Measurements from ENCODE around the gene RAB3C.

RAB3C gene

GRCh38 chr5:58628626-58629025 is 45.8 kb downstream of the RAB3C start:
- no peak overlapping the region for H3K9ac ChIP-seq
- no peak overlapping the region for H3K27ac ChIP-seq
- no peaks in the 10 kb centered on the region for H3K27me3 ChIP-seq
- no peaks in the 10 kb centered on the region for H3K9me3 ChIP-seq (replicated peaks in 1 of 11)
- H3K4me3 ChIP-seq = no peak overlapping the region
- TF ChIP-seq Cebpa-rat (IDR thresholded peaks at IDR 0.05) = no peak
- H3K4me2 ChIP-seq = no peak overlapping the region
- no peaks in the 10 kb centered on the region for H4K20me1 ChIP-seq
- H3K36me3 ChIP-seq = no peaks in the 10 kb centered on the region
- no peaks in the 10 kb centered on the region for H3K4me1 ChIP-seq

DNA sequence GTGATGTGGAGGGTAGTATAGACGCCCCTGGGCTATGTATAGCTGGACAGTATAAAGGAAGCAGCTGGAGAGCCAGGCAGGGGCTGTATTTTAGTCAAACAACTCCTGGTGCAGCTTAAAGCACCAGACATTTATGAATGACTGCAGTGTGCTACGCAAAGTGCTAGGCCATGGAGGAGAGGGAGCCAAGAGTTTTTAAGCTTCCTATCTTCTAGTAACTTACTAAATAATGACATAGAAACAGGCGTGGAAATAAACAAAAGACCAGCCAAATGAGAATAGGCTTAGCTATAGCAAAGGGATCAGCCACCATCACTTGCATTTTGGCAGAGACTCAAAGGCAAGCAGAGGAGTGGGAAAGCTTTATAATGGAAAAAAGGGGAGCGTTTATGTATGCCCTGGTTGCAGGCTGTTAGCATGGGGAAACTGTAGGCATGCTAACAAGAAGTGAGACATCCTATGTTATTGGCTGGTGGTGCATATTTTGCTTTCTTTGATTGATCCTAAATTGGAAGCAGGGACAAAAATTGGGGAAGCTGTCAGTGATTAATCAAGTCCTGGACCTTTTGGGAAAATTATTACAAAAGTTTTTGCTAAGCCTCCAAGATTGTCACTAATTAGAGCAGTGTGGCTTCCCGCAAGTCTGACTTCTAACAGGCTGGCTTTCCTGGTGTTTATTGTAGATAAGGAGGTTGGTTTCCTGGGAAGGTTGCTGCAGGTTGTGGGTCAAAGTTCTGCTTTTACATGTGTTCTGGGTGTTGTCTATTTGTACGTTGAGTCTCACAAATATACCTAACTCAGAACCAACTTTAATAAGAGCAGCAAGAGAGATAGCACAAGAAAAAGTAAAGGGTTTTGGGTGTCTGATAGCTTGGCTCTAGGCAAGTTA is 46.6 kb downstream of the RAB3C start:
- Histone ChIP-seq H4K20me1 (no peaks in the 10 kb centered on the region), H3K9me3 (replicated peaks in 1 of 11) (no peaks in the 10 kb centered on the region), H3K4me2 (no peak overlapping the region), H3K9ac (no peak overlapping the region), H3K4me3 (no peak overlapping the region), H3K36me3 (no peaks in the 10 kb centered on the region), H3K4me1 (no peaks in the 10 kb centered on the region), H3K27me3 (no peaks in the 10 kb centered on the region), H3K27ac (no peak overlapping the region)
- no peak for TF ChIP-seq Cebpa-rat (IDR thresholded peaks at IDR 0.05)

- Histone ChIP-seq H3K4me3 (no peak overlapping the region), H3K27me3 (no peaks in the 10 kb centered on the region), H3K4me2 (no peak overlapping the region), H3K36me3 (no peaks in the 10 kb centered on the region), H3K4me1 (peaks cover 0 to 6% (median 2%) of the 10 kb centered on the region in 10 experiments; a peak in 4 of 20 replicates), H3K27ac (no peak overlapping the region), H3K9me3 (replicated peaks in 1 of 11) (no peaks in the 10 kb centered on the region), H4K20me1 (no peaks in the 10 kb centered on the region), H3K9ac (no peak overlapping the region)
- TF ChIP-seq Cebpa-rat (IDR thresholded peaks at IDR 0.05) = no peak
Observed at GRCh38 chr5:58631895-58632294, 49.0 kb downstream of the RAB3C start.

- Histone ChIP-seq H3K9ac (no peak overlapping the region), H3K27ac (no peak overlapping the region), H3K4me3 (no peak overlapping the region), H3K4me2 (peak overlapping the region in 4 of 11 experiments; percentile 7 to 25 (median 14); a peak in 2 of 22 replicates), H3K27me3 (no peaks in the 10 kb centered on the region), H3K36me3 (no peaks in the 10 kb centered on the region), H3K9me3 (replicated peaks in 1 of 11) (no peaks in the 10 kb centered on the region), H3K4me1 (peaks cover 0 to 6% (median 2%) of the 10 kb centered on the region in 10 experiments; a peak in 4 of 20 replicates), H4K20me1 (no peaks in the 10 kb centered on the region)
- TF ChIP-seq Cebpa-rat (IDR thresholded peaks at IDR 0.05) = no peak
Observed at GRCh38 chr5:58635416-58635815, 52.5 kb downstream of the RAB3C start.

DNA sequence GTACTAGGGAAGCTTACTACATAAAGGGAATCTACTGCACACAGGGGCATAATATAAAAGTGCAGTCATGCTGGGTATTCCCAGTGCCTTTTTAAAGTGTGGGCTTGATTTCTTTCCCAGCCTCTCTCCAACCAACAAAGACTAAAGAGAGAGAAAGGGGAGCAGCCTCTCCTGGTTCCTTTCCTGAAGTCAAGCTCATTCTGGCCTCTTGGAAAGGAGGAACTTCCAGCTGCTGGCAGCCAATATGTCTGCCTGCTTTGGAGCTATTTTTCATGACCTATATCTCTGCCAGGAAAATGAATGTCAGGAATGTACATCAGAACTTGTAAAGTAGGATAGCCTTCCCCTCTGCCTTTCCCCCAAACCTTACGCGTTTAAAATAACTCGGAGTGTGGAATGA is 57.1 kb downstream of the RAB3C start:
- H3K9me3 ChIP-seq (replicated peaks in 1 of 11) = no peaks in the 10 kb centered on the region
- H3K27me3 ChIP-seq = no peaks in the 10 kb centered on the region
- no peaks in the 10 kb centered on the region for H4K20me1 ChIP-seq
- H3K36me3 ChIP-seq = no peaks in the 10 kb centered on the region
- H3K9ac ChIP-seq = no peak overlapping the region
- no peak overlapping the region for H3K4me2 ChIP-seq
- no peak overlapping the region for H3K27ac ChIP-seq
- peaks cover 0 to 6% (median 2%) of the 10 kb centered on the region in 10 experiments; a peak in 4 of 20 replicates for H3K4me1 ChIP-seq
- no peak overlapping the region for H3K4me3 ChIP-seq
- TF ChIP-seq Cebpa-rat (IDR thresholded peaks at IDR 0.05) = no peak

GRCh38 chr5:58641533-58641932 is 58.7 kb downstream of the RAB3C start:
- Histone ChIP-seq H3K4me3 (no peak overlapping the region), H3K27me3 (no peaks in the 10 kb centered on the region), H3K9me3 (replicated peaks in 1 of 11) (no peaks in the 10 kb centered on the region), H3K27ac (no peak overlapping the region), H3K4me1 (no peaks in the 10 kb centered on the region), H3K4me2 (no peak overlapping the region), H3K36me3 (no peaks in the 10 kb centered on the region), H4K20me1 (no peaks in the 10 kb centered on the region), H3K9ac (no peak overlapping the region)
- no peak for TF ChIP-seq Cebpa-rat (IDR thresholded peaks at IDR 0.05)

DNA sequence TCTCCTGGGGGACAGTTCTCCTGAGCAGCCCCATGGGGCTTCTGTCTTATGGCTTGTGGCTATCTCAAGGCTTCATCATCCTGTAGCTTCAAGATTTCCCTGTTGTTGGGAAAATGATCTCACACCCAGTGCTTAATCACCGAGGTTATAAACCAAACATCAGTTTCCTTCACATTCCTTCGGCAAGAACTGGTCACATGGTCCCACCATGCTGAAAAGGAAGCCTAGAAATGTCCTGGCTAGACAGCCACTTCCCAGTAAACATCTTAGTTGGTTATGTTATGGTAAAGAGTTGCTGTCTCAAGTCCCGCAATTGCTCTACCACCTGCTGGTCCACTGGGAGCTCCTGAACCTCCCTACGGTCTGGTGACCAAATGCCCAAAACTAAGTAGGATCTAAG is 66.0 kb downstream of the RAB3C start:
- no peak overlapping the region for H3K4me2 ChIP-seq
- H4K20me1 ChIP-seq = no peaks in the 10 kb centered on the region
- H3K27ac ChIP-seq = no peak overlapping the region
- H3K4me3 ChIP-seq = no peak overlapping the region
- H3K4me1 ChIP-seq = peaks cover 0 to 7% (median 0%) of the 10 kb centered on the region in 10 experiments; a peak in 2 of 20 replicates
- no peaks in the 10 kb centered on the region for H3K9me3 ChIP-seq (replicated peaks in 1 of 11)
- H3K36me3 ChIP-seq = no peaks in the 10 kb centered on the region
- no peak for TF ChIP-seq Cebpa-rat (IDR thresholded peaks at IDR 0.05)
- no peak overlapping the region for H3K9ac ChIP-seq
- no peaks in the 10 kb centered on the region for H3K27me3 ChIP-seq

GRCh38 chr5:58649716-58650115 is 66.8 kb downstream of the RAB3C start:
- no peak overlapping the region for H3K27ac ChIP-seq
- H3K4me3 ChIP-seq = no peak overlapping the region
- TF ChIP-seq Cebpa-rat (IDR thresholded peaks at IDR 0.05) = no peak

DNA sequence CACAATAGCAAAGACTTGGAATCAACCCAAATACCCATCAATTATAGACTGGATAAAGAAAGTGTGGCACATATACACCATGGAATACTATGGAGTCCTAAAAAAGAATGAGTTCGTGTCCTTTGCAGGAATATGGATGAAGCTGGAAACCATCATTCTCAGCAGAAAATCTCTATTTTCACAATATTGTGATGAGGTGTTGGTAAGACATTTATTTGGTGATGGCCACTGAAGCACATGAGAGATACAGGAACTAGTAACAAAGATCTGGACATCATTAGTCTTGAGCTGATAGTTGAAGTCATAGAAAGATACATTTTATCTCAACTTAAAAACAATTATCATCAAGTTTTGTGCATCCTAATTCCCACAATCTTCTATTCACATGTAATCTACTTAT is 70.6 kb downstream of the RAB3C start:
- Histone ChIP-seq H3K36me3 (no peaks in the 10 kb centered on the region), H3K27me3 (no peaks in the 10 kb centered on the region), H4K20me1 (no peaks in the 10 kb centered on the region), H3K9me3 (replicated peaks in 1 of 11) (no peaks in the 10 kb centered on the region), H3K4me2 (no peak overlapping the region), H3K4me1 (peaks cover 0 to 7% (median 0%) of the 10 kb centered on the region in 10 experiments; a peak in 2 of 20 replicates), H3K4me3 (no peak overlapping the region), H3K9ac (no peak overlapping the region), H3K27ac (no peak overlapping the region)
- no peak for TF ChIP-seq Cebpa-rat (IDR thresholded peaks at IDR 0.05)

More at GRCh38 chr5:58649716-58650115, 66.8 kb downstream of the RAB3C start:
- peaks cover 0 to 7% (median 0%) of the 10 kb centered on the region in 10 experiments; a peak in 2 of 20 replicates for H3K4me1 ChIP-seq
- no peaks in the 10 kb centered on the region for H3K27me3 ChIP-seq
- no peak overlapping the region for H3K9ac ChIP-seq
- no peaks in the 10 kb centered on the region for H3K9me3 ChIP-seq (replicated peaks in 1 of 11)
- H4K20me1 ChIP-seq = no peaks in the 10 kb centered on the region
- 0 out of 22 replicates have a peak overlapping the region, but pooled peaks of 1 of the 11 experiments have one; percentile 24 for H3K4me2 ChIP-seq
- no peaks in the 10 kb centered on the region for H3K36me3 ChIP-seq

DNA sequence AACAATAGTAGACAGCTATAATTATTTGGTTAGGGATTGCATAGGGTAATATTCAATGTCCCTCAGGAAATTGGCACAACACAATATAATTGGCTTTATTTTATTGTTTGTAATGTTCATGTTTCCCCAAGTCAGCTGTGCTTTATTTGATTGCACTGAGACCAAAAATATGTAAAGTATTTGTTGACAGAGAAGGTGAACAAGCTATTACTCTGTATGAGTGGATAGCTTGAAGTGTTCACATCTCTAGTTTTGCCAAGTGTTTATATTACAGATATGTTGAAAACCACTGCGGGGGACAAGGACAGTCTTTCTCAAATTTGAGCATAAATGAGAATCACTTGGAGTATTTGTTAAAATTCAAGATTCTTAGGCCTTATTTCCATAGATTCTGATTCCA is 83.3 kb downstream of the RAB3C start:
- H3K27me3 ChIP-seq = no peaks in the 10 kb centered on the region
- no peak overlapping the region for H3K27ac ChIP-seq
- H3K4me3 ChIP-seq = no peak overlapping the region
- no peak overlapping the region for H3K4me2 ChIP-seq
- no peaks in the 10 kb centered on the region for H4K20me1 ChIP-seq
- TF ChIP-seq Cebpa-rat (IDR thresholded peaks at IDR 0.05) = no peak
- no peak overlapping the region for H3K9ac ChIP-seq
- H3K4me1 ChIP-seq = no peaks in the 10 kb centered on the region
- no peaks in the 10 kb centered on the region for H3K36me3 ChIP-seq
- H3K9me3 ChIP-seq (replicated peaks in 1 of 11) = no peaks in the 10 kb centered on the region

Measured in BLaER1 treated with 17β-estradiol and CSF1 and Interleukin-3, amounts not matched to agents 10 nM and 100 nM (cell line).